Transverse colon (tissue), 4 donors: Measurements from ENCODE around the gene TM4SF4. TPM values are rescaled to one million over a fixed set of nuclear protein-coding genes. Genes with fewer than 3 reads are reported as not detected.

Experiments used
- DNase-seq: peaks from one replicate; pipeline ENCODE4 v3.0.0-alpha.2; 2019
- H3K27ac ChIP-seq, 4 donors: fragments of 200-600 bp; sonication (generic); 2 replicates each; pipeline ENCODE4 v1.5.1; 2016 to 2018; ENCODE audit warnings: inconsistent platforms in 4 of 4
- H3K27me3 ChIP-seq: fragments of 200-600 bp; sonication (generic); 2 replicates; pipeline ENCODE4 v1.5.1; 2017; ENCODE audit warnings: inconsistent platforms
- H3K36me3 ChIP-seq, 4 donors: fragments of 200-600 bp; sonication (generic); 2 replicates each; pipeline ENCODE4 v1.5.1; 2017 to 2019; ENCODE audit warnings: inconsistent platforms in 4 of 4
- H3K4me1 ChIP-seq, 4 donors: fragments of 200-600 bp; sonication (generic); 2 replicates each; pipeline ENCODE4 v1.5.1; 2017 to 2020; ENCODE audit warnings: inconsistent platforms in 4 of 4
- H3K4me3 ChIP-seq, 4 donors: fragments of 200-600 bp; sonication (generic); 1 replicate in 1 of 4; 2 replicates in 3 of 4; pipeline versions ENCODE4 v1.5.1 to v1.6.1; 2017 to 2019; ENCODE audit warnings: inconsistent platforms in 4 of 4
- H3K9me3 ChIP-seq, 2 donors: fragments of 200-600 bp; sonication (generic); 2 replicates each; pipeline ENCODE4 v1.5.1; 2017 to 2019; ENCODE audit warnings: inconsistent platforms in 2 of 2
- CTCF ChIP-seq, 5 experiments: fragments of 200-600 bp in 3 of 5; fragments of 450-650 bp in 2 of 5; sonication (generic) in 3 of 5; IDR thresholded peaks; 1 replicate in 2 of 5; 2 replicates in 3 of 5; pipeline ENCODE4 v1.5.1; 2016 to 2017; ENCODE audit warnings: antibody characterized with exemption in 5 of 5, inconsistent platforms in 3 of 5, mild to moderate bottlenecking in 2 of 5, moderate library complexity in 1 of 5
- EP300 ChIP-seq: sonication (generic); formaldehyde crosslinking; IDR thresholded peaks from one replicate; pipeline ENCODE4 v1.6.1; 2017; ENCODE audit warnings: antibody characterized with exemption, low read depth
- POLR2A ChIP-seq: fragments of 450-650 bp; IDR thresholded peaks from one replicate; pipeline ENCODE4 v1.6.1; 2016; ENCODE audit warnings: antibody characterized with exemption, mild to moderate bottlenecking, moderate library complexity
- POLR2AphosphoS5 ChIP-seq, 3 donors: sonication (generic); formaldehyde crosslinking; IDR thresholded peaks; one replicate each; pipeline ENCODE4 v1.6.1; 2016; ENCODE audit warnings: antibody characterized with exemption in 3 of 3
- WGBS, 2 donors: methylation state at CpG; one replicate each; pipeline ENCODE4 v1.1.5; 2018; ENCODE audit warnings: low coverage in 1 of 2; 5-methylcytosine and 5-hydroxymethylcytosine counted together
- in situ Hi-C, 4 donors: fragments of 200-750 bp; cut with MboI; loops; one replicate each; pipeline versions ENCODE4 v1.15.0 to v1.15.1; 2017; ENCODE audit warnings: low sequenced_read_pairs in 3 of 4, low pct_ligation_motif_present in 1 of 4, low pct_unique_long_range_greater_than_20kb in 1 of 4
- intact Hi-C: fragments of 100-400 bp; cut with DNase I; formaldehyde crosslinking; loops from one replicate; pipeline ENCODE4 v1.15.1; 2023; ENCODE audit warnings: low total_unique reads
- total RNA-seq, 4 donors: library from RNA; depleted of rRNA; stranded (reverse); fragments of >200 nt; gene quantifications; one replicate each; pipeline ENCODE4 v1.1.0, GENCODE V29; 2016

Gene TM4SF4
- total RNA-seq, 4 donors from 2014 or later = 0.95 to 3.1 TPM; not detected in 2

GRCh38 chr3:149534082-149534481 is 59.6 kb downstream of the TM4SF4 start:
- no peaks in the 10 kb centered on the region for H3K27me3 ChIP-seq
- no peak for TF ChIP-seq POLR2A
- no peak for TF ChIP-seq POLR2AphosphoS5 (IDR thresholded peaks at IDR 0.05)
- TF ChIP-seq CTCF (IDR thresholded peaks at IDR 0.05) = no peak
- TF ChIP-seq EP300 = no peak
- intact Hi-C loops = loop anchor here (5.0 kb wide), 1 partner anchor 123 kb away; the partner anchor contains the start of gene WWTR1
- peaks cover 12 to 30% (median 21%) of the 10 kb centered on the region in 4 donors for H3K4me1 ChIP-seq
- H3K9me3 ChIP-seq = no peaks in the 10 kb centered on the region
- no peak overlapping the region for H3K4me3 ChIP-seq
- 84 to 86% methylated on average over 4 of the region's 4 CpGs for WGBS, 2 donors
- H3K36me3 ChIP-seq = no peaks in the 10 kb centered on the region
- H3K27ac ChIP-seq = peak overlapping the region; percentile 38 to 75 (median 60)
- in situ Hi-C loops = no loop called here
- DNase-seq = no peak

GRCh38 chr3:149534671-149535332 is 60.3 kb downstream of the TM4SF4 start:
- peak overlapping the region; percentile 38 to 75 (median 60) for H3K27ac ChIP-seq
- H3K27me3 ChIP-seq = no peaks in the 10 kb centered on the region
- DNase-seq = no peak
- peaks cover 12 to 32% (median 22%) of the 10 kb centered on the region in 4 donors for H3K4me1 ChIP-seq
- in situ Hi-C loops = no loop called here
- WGBS, 2 donors = 23 to 33% methylated on average over 2 to 3 of the region's 3 CpGs
- intact Hi-C loops = loop anchor here (5.0 kb wide), 1 partner anchor 122 kb away; the partner anchor contains the start of gene WWTR1
- no peaks in the 10 kb centered on the region for H3K36me3 ChIP-seq
- H3K9me3 ChIP-seq = no peaks in the 10 kb centered on the region
- TF ChIP-seq POLR2AphosphoS5 (IDR thresholded peaks at IDR 0.05) (no peak), EP300 (no peak), CTCF (IDR thresholded peaks at IDR 0.05) (no peak), POLR2A (no peak)
- H3K4me3 ChIP-seq = no peak overlapping the region

- no peak for DNase-seq
- WGBS, 2 donors = 55 to 58% methylated on average over 8 of the region's 8 CpGs
- Histone ChIP-seq H3K4me3 (no peak overlapping the region), H3K9me3 (no peaks in the 10 kb centered on the region), H3K36me3 (no peaks in the 10 kb centered on the region), H3K4me1 (peaks cover 12 to 32% (median 24%) of the 10 kb centered on the region in 4 donors), H3K27me3 (no peaks in the 10 kb centered on the region), H3K27ac (peak overlapping the region; percentile 38 to 75 (median 60))
- in situ Hi-C loops (no loop called here), intact Hi-C loops (no loop called here)
- no peak for TF ChIP-seq CTCF (IDR thresholded peaks at IDR 0.05)
- no peak for TF ChIP-seq EP300
- TF ChIP-seq POLR2A = no peak
- TF ChIP-seq POLR2AphosphoS5 (IDR thresholded peaks at IDR 0.05) = no peak
Measured at GRCh38 chr3:149535333-149535685, 60.8 kb downstream of the TM4SF4 start.

GRCh38 chr3:149536429-149536828 is 61.9 kb downstream of the TM4SF4 start:
- Histone ChIP-seq H3K4me1 (peaks cover 12 to 32% (median 26%) of the 10 kb centered on the region in 4 donors), H3K27me3 (no peaks in the 10 kb centered on the region), H3K4me3 (peak overlapping the region in 1 of 4 donors; percentile 1), H3K36me3 (no peaks in the 10 kb centered on the region), H3K9me3 (no peaks in the 10 kb centered on the region), H3K27ac (peak overlapping the region; percentile 38 to 75 (median 60))
- intact Hi-C loops (no loop called here), in situ Hi-C loops (no loop called here)
- peak; percentile 26 for DNase-seq
- TF ChIP-seq CTCF (IDR thresholded peaks at IDR 0.05) (no peak), POLR2AphosphoS5 (IDR thresholded peaks at IDR 0.05) (peak in 1 of 3 donors; percentile 11)
- 54 to 67% methylated on average over 2 to 11 of the region's 11 CpGs for WGBS, 2 donors
